Testis (tissue), 2 donors: ENCODE measurements around the gene RELA.

Experiments
- POLR2A ChIP-seq: fragments of 450-650 bp; IDR thresholded peaks from one replicate; pipeline ENCODE4 v1.6.1; 2017; ENCODE audit warnings: antibody characterized with exemption, mild to moderate bottlenecking, moderate library complexity
- TF ChIP-seq, protein P1 (sequence below), 3 experiments: fragments of 450-650 bp in 2 of 3; fragments of 200-600 bp in 1 of 3; sonication (generic) in 1 of 3; IDR thresholded peaks; one replicate each; pipeline ENCODE4 v1.5.1; 2016 to 2019; ENCODE audit warnings: antibody characterized with exemption in 3 of 3, mild to moderate bottlenecking in 2 of 3, moderate library complexity in 1 of 3

GRCh38 chr11:65701686-65702085 is 39.0 kb upstream of the RELA start:
- no peak for TF ChIP-seq POLR2A
- TF ChIP-seq, protein P1, sequence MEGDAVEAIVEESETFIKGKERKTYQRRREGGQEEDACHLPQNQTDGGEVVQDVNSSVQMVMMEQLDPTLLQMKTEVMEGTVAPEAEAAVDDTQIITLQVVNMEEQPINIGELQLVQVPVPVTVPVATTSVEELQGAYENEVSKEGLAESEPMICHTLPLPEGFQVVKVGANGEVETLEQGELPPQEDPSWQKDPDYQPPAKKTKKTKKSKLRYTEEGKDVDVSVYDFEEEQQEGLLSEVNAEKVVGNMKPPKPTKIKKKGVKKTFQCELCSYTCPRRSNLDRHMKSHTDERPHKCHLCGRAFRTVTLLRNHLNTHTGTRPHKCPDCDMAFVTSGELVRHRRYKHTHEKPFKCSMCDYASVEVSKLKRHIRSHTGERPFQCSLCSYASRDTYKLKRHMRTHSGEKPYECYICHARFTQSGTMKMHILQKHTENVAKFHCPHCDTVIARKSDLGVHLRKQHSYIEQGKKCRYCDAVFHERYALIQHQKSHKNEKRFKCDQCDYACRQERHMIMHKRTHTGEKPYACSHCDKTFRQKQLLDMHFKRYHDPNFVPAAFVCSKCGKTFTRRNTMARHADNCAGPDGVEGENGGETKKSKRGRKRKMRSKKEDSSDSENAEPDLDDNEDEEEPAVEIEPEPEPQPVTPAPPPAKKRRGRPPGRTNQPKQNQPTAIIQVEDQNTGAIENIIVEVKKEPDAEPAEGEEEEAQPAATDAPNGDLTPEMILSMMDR (IDR thresholded peaks at IDR 0.05): no peak
